ENCODE data around the gene BTN2A1. TPM values are rescaled to one million over a fixed set of nuclear protein-coding genes. Genes with fewer than 3 reads are reported as not detected.

The BTN2A1 gene
- polyA plus RNA-seq, 1 of the 3 experiments (the other 2 are of a cell fraction) = 21.2 TPM

- TF ChIP-seq REST (IDR thresholded peaks at IDR 0.05; ENCODE audit: low read depth, low read length) = no peak
- no peak for TF ChIP-seq CTCF (IDR thresholded peaks at IDR 0.05)
- no peak for TF ChIP-seq RAD21 (IDR thresholded peaks at IDR 0.05; ENCODE audit: low read length)
Observed at GRCh38 chr6:26476896-26477295, 19.1 kb downstream of the BTN2A1 start (continued).

- no peak overlapping the region for H3K4me2 ChIP-seq
- ChIA-PET CTCF (interaction anchor here (2.2 kb wide), 1 partner anchor 136 kb away, joined by 6 read pairs; no protein-coding TSS in a partner anchor), POLR2A (no interaction called here)
- no peak for DNase-seq
- H3F3A ChIP-seq (replicated peaks; ENCODE audit: insufficient read depth) = peaks cover 6% of the 10 kb centered on the region
- H3K27me3 ChIP-seq (ENCODE audit: insufficient read depth) = no peaks in the 10 kb centered on the region
- H3K9ac ChIP-seq = no peak overlapping the region
- no peaks in the 10 kb centered on the region for H3K9me2 ChIP-seq
- 30% methylated on average over 1 of the region's 1 CpG for WGBS (ENCODE audit: low lambda C conversion rate)
- no peak overlapping the region for H3K27ac ChIP-seq (ENCODE audit: low read depth in 2 of 2, low read length in 1 of 2)
- H4K20me1 ChIP-seq (ENCODE audit: insufficient read depth) = no peaks in the 10 kb centered on the region
- H3K9me3 ChIP-seq = no peaks in the 10 kb centered on the region
- H3K4me3 ChIP-seq (ENCODE audit: low read depth in 2 of 2, low read length in 1 of 2) = no peak overlapping the region
- no peak overlapping the region for H2AFZ ChIP-seq (ENCODE audit: low read depth)
- no peaks in the 10 kb centered on the region for H3K36me3 ChIP-seq (replicated peaks in 1 of 2; ENCODE audit: control insufficient read depth in 1 of 2, insufficient read depth in 2 of 2, low read length in 1 of 2)
- TF ChIP-seq GABPA (IDR thresholded peaks at IDR 0.05; ENCODE audit: low read depth) (no peak), RCOR1 (IDR thresholded peaks at IDR 0.05; ENCODE audit: low read length) (no peak), FOXJ3 (CRISPR knock-in tag; IDR thresholded peaks at IDR 0.05) (no peak), USF2 (IDR thresholded peaks at IDR 0.05; ENCODE audit: borderline replicate concordance, low read depth, low read length) (no peak), RXRA (IDR thresholded peaks at IDR 0.05; ENCODE audit: borderline replicate concordance, low read depth) (no peak), EZH2phosphoT487 (IDR thresholded peaks at IDR 0.05; ENCODE audit: borderline replicate concordance, low read depth) (no peak), MAX (IDR thresholded peaks at IDR 0.05; ENCODE audit: low read depth) (no peak), CHD2 (IDR thresholded peaks at IDR 0.05; ENCODE audit: low read length, partially characterized antibody) (no peak), RFX5 (IDR thresholded peaks at IDR 0.05; ENCODE audit: low read length) (no peak), SMC3 (IDR thresholded peaks at IDR 0.05; ENCODE audit: low read depth, low read length) (no peak), TCF12 (IDR thresholded peaks at IDR 0.05) (no peak), NFIC (IDR thresholded peaks at IDR 0.05; ENCODE audit: borderline replicate concordance) (no peak), MXI1 (IDR thresholded peaks at IDR 0.05; ENCODE audit: low read depth, low read length) (no peak), YY1 (IDR thresholded peaks at IDR 0.05; ENCODE audit: low read depth) (no peak), FOSL2 (IDR thresholded peaks at IDR 0.05; ENCODE audit: borderline replicate concordance, low read depth) (no peak)
- no peaks in the 10 kb centered on the region for H3K79me2 ChIP-seq (ENCODE audit: insufficient read depth)
- peaks cover 15 to 20% of the 10 kb centered on the region in 2 experiments for H3K4me1 ChIP-seq (ENCODE audit: control insufficient read depth in 1 of 2, insufficient read depth in 2 of 2, low read depth in 1 of 2, low read length in 1 of 2)
Observed at GRCh38 chr6:26477426-26477825, 19.7 kb downstream of the BTN2A1 start.
